IPS-15b (cell line): ENCODE data around the gene LCE4A.

Experiments
- H3K27me3 ChIP-seq: one replicate; pipeline ENCODE4 v1.6.1; 2013; ENCODE audit warnings: low read length; ENCODE audit not compliant: control insufficient read depth, insufficient read depth
- H3K36me3 ChIP-seq: one replicate; pipeline ENCODE4 v1.6.1; 2013; ENCODE audit warnings: low read length; ENCODE audit not compliant: control insufficient read depth, insufficient read depth
- H3K4me1 ChIP-seq: one replicate; pipeline ENCODE4 v1.6.1; 2013; ENCODE audit warnings: mild to moderate bottlenecking, low read length; ENCODE audit not compliant: control insufficient read depth, insufficient read depth
- H3K4me3 ChIP-seq: one replicate; pipeline ENCODE4 v1.5.1; 2013; ENCODE audit warnings: low read depth, low read length
- H3K9ac ChIP-seq: one replicate; pipeline ENCODE4 v1.6.1; 2013; ENCODE audit warnings: low read depth, mild to moderate bottlenecking, low read length
- H3K9me3 ChIP-seq: one replicate; pipeline ENCODE4 v1.6.1; 2013; ENCODE audit warnings: mild to moderate bottlenecking, low read length; ENCODE audit not compliant: control insufficient read depth, insufficient read depth

LCE4A gene

DNA sequence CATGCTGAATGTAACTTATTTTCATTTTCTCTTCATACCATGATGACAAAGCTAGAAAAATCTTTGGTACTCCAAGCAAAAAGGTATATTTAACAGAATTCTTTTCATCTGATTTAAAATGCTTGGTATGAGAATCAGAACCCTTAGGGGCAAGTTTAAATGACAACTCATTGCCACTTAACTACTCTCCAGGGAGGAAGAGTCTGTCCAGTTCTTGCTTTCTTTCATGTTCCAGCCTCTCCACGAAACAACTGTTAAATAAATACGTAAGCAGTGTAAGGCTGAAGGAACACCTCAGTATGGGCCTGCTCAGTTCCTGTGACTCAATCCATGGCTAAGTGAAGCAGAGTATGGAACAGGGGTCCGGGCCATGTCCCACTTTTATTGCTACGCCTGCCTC lies 8.2 kb upstream of the LCE4A start:
- Histone ChIP-seq H3K9ac (no peak overlapping the region), H3K36me3 (no peaks in the 10 kb centered on the region), H3K27me3 (no peaks in the 10 kb centered on the region), H3K4me1 (no peaks in the 10 kb centered on the region), H3K4me3 (no peak overlapping the region), H3K9me3 (peaks cover 15% of the 10 kb centered on the region)

DNA sequence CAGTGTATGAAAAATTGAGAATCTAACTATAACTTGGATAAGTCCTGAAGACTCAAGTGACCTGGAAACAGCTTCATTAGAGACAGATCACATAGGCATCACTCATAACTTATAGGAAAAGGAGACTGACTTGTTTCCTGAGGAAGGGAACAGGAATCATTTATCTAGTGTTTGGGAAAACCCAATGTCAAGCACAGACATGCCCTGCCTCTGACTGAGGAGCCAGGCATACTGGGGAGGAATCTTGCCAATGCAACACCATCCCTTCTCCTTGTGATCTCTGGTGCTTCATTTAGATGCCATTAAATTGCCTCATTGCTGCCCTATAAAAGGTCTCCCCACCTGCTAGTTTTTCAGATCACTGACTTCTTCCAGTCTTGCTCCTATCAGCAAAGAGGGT lies 10.3 kb downstream of the LCE4A start:
- no peaks in the 10 kb centered on the region for H3K36me3 ChIP-seq
- H3K4me1 ChIP-seq = no peaks in the 10 kb centered on the region
- no peak overlapping the region for H3K9ac ChIP-seq
- H3K4me3 ChIP-seq = no peak overlapping the region
- no peaks in the 10 kb centered on the region for H3K27me3 ChIP-seq
- H3K9me3 ChIP-seq = peaks cover 33% of the 10 kb centered on the region

DNA sequence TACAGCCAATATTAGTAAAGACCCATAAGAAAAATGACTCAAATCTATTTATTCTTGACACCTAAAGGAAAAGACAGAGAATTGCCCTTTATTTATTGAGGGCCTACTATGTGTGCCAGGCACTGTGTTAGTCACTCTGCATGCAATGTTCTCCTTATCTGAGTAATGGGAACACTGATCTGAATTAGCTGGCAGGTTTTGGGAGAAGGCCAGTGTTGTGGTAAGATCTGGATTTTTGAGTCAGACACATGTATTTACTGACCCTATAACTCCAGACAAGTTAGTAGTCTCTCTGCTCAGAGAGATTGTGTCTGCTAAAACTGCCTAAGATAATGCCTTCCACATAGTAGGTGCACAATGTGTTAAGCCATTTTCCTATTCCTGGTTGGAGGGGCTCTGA lies 17.3 kb downstream of the LCE4A start:
- peaks cover 13% of the 10 kb centered on the region for H3K9me3 ChIP-seq

DNA sequence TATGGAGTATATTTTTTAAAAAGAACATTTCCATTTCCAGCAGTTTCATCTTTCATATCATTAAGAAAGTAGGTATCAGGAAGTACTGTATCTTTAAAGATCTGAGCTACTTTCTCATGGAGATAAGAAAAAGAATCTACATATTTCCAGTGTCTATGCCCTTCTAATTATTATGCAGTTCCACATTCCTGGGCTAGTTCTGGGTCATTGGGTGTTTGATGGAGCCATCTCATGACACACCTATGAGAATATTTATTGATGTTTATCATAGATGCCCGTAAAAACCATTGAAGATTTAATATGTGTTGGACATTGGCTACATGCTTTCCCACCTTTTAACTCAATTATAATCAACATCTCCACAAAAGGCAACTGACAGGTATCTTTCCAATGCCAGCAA lies 21.0 kb downstream of the LCE4A start:
- peaks cover 7% of the 10 kb centered on the region for H3K9me3 ChIP-seq
- H3K9ac ChIP-seq = no peak overlapping the region
- H3K4me3 ChIP-seq = no peak overlapping the region
- no peaks in the 10 kb centered on the region for H3K27me3 ChIP-seq
- no peaks in the 10 kb centered on the region for H3K4me1 ChIP-seq
- no peaks in the 10 kb centered on the region for H3K36me3 ChIP-seq

More for the DNA sequence above, 17.3 kb downstream of the LCE4A start:
- Histone ChIP-seq H3K4me3 (no peak overlapping the region), H3K36me3 (no peaks in the 10 kb centered on the region), H3K4me1 (no peaks in the 10 kb centered on the region), H3K27me3 (no peaks in the 10 kb centered on the region), H3K9ac (no peak overlapping the region)

DNA sequence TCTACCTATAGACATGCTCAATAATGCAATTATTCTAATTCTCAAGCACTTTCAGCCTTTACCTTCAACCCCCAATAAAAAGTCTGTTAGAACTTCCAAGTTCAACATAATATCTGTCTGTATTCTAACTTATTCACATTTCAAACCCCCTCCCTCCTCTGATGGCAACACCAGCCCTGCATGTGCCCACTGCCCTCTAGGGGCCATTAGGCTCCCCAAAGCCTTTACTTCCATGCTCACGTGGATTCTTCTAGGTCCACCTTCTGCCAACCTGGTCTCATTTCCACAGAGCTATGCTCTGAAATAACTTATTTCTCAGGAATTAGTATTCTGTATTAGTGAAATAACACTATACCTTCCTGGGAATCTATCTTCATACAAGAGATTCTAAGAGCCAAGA lies 27.7 kb downstream of the LCE4A start:
- no peak overlapping the region for H3K9ac ChIP-seq
- H3K9me3 ChIP-seq = peaks cover 8% of the 10 kb centered on the region
- H3K36me3 ChIP-seq = no peaks in the 10 kb centered on the region
- no peaks in the 10 kb centered on the region for H3K27me3 ChIP-seq
- no peak overlapping the region for H3K4me3 ChIP-seq
- no peaks in the 10 kb centered on the region for H3K4me1 ChIP-seq

DNA sequence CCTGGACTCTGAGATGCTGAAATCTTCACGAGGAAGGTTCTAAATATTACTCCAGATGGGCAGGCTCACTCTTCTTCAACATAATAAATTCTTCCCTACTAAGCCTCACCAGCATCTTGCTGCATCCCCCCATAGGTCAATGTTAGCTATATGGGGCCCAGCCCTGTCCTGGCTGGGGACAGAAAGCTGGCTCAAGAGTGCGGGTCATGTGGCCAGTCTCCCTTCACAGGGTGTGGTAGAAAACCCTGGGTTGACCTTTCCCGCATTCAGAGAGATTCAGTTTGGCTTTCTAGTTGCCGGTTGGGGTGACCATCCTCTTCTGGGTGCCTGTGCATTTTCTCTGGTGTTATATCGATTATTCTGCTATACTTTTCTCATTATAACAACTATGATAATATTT lies 30.0 kb downstream of the LCE4A start:
- H3K27me3 ChIP-seq = no peaks in the 10 kb centered on the region
- H3K4me3 ChIP-seq = no peak overlapping the region
- peaks cover 13% of the 10 kb centered on the region for H3K9me3 ChIP-seq
- no peaks in the 10 kb centered on the region for H3K36me3 ChIP-seq
- H3K9ac ChIP-seq = no peak overlapping the region
- H3K4me1 ChIP-seq = no peaks in the 10 kb centered on the region

DNA sequence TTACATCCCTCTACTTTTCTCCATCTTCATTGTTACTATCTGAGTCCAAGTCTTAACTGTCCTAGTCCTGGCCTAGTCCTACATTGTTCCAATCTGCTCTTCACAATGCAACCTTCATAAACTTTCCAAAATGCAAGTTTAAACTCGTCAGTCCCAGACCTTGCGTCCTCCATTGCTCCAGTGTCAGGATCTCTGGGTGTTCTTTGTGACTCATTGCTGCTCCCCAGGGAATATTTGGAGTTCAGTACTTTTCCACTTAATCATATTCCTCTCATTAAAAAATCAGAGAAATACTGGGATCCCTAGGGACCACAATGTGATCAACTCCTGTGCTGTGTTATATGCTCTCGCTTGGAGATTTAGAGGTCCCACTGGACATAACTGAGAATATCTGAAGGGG lies 31.9 kb downstream of the LCE4A start:
- Histone ChIP-seq H3K36me3 (no peaks in the 10 kb centered on the region), H3K4me1 (no peaks in the 10 kb centered on the region), H3K4me3 (no peak overlapping the region), H3K9ac (no peak overlapping the region), H3K27me3 (no peaks in the 10 kb centered on the region), H3K9me3 (peaks cover 13% of the 10 kb centered on the region)

DNA sequence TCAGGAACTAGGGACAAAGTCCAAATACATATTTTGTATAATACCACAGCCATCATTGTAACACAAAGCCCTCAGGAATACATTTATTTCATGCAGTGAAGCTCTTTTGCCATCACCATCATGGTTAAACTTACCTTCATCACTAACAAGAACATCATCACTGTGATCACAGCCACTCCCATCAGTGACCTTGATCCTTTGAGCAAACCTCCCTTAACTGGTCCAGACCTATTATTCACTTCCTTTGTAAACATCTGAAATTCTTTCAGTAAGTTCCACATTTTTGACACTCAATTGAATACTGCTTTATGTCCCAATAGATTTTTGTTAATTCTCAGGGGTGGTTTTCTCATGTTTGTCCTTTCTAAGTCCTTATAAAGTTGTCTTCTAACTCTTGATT lies 33.7 kb downstream of the LCE4A start:
- Histone ChIP-seq H3K27me3 (no peaks in the 10 kb centered on the region), H3K36me3 (no peaks in the 10 kb centered on the region), H3K9ac (no peak overlapping the region), H3K9me3 (peaks cover 10% of the 10 kb centered on the region), H3K4me3 (no peak overlapping the region), H3K4me1 (no peaks in the 10 kb centered on the region)

DNA sequence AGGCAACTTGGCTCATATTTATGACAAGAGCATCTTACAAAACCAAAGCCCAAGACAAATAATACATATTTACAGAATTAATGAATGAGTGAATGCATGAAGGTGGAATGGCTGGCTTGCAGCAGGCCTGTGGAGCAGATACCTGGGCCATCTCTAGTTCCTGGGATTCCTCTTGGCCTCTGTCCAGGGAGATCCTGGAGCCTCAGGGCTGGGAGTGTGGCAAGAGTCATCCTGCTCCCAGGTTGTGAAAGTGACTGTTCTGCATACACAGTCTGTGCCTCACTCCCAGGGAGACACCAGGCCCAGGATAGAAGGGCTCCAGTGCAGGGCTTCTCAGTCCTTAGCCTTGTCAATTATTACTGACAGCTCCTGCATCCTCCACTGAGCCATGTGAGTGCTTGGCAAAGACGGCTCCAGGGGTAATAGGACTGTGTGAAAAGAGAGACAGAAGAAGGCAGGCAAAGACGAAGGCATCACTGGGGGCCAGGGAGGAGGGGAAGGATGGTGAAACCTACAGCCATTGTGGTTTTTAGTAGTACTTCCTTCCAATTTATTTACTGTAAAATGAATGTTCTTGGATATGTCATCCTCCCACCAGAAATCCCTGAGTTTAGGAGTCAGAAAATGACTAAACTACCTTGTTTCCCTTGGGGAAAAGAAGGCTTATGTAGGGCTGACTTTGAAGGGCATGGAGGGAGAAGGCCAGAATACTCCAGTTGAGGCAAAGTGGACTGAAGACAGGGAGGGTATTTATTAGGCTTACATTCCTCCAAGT lies 35.6 kb downstream of the LCE4A start:
- no peak overlapping the region for H3K9ac ChIP-seq
- no peaks in the 10 kb centered on the region for H3K4me1 ChIP-seq
- H3K36me3 ChIP-seq = no peaks in the 10 kb centered on the region
- no peak overlapping the region for H3K4me3 ChIP-seq
- no peaks in the 10 kb centered on the region for H3K27me3 ChIP-seq
- peaks cover 14% of the 10 kb centered on the region for H3K9me3 ChIP-seq

DNA sequence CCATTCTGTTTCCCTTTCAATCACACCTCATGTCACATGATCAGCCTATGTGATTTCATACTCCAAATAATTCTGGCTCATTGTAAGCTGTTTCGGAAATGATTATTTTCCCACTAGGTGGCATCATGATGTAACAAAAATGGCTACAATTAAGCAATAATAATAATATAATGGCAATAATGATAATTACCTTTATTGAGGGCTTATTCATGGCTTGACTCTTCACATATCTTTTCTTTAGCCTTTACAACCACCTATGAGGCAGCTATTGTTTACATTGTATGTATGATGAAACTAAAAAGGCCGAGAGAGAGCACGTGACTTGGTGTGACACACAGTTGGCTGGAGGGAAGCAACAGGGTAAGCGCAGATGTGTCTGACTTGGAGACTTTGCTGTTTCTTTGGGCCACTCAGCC lies 37.3 kb downstream of the LCE4A start:
- Histone ChIP-seq H3K4me1 (no peaks in the 10 kb centered on the region), H3K4me3 (no peak overlapping the region), H3K27me3 (no peaks in the 10 kb centered on the region), H3K9me3 (peaks cover 12% of the 10 kb centered on the region), H3K36me3 (no peaks in the 10 kb centered on the region), H3K9ac (no peak overlapping the region)

DNA sequence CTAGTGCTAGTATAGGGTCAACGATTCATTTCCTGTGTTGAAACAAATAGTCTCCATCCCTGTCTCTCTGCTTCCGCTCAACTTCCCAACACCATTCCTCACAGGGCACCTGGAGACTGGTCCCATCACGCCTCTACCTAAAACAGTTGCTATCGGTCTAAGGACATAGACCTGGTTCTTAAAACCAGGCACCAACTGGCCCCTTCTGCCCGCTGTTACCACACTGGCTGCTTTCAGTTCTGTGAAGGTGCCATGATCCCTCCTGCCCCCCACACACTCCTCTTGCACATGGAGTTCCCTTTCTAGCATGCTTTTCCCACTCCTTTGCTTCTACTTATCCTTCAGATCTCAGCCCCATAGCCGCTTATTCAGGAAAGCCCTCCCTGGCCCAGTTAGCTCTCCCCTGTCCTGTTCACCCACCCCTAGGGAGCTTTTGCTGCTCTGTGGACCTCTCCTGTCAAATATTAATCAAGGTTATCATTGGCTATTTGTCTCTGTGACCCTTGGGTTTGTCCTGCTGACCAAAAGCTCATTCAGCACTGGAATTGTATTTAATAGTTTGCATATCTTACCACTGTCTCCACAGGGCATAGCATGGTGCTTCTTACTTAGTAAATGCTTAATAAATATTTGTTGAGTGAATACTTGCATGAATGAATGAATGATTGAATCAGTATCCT lies 37.9 kb downstream of the LCE4A start:
- H3K36me3 ChIP-seq = no peaks in the 10 kb centered on the region
- H3K4me3 ChIP-seq = no peak overlapping the region
- no peaks in the 10 kb centered on the region for H3K4me1 ChIP-seq
- H3K27me3 ChIP-seq = no peaks in the 10 kb centered on the region
- no peak overlapping the region for H3K9ac ChIP-seq
- peaks cover 12% of the 10 kb centered on the region for H3K9me3 ChIP-seq

DNA sequence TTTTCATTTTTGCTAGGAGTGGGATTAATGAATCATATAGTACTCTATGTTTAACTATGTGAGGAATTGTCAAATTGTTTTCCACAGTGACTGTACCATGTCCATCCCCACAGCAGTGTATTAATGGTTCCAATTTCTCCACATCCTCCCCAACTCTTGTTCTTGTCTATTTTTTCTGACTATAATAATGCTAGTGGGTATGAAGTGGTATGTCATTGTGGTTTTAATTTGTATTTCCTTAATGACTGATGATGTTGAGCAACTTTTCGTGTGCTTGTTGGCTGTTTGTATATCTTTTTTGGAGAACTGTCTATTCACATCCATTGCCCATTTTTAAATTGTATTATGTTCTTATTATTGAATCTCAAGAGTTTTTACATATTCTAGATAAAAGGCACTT lies 39.9 kb downstream of the LCE4A start:
- Histone ChIP-seq H3K9me3 (peaks cover 7% of the 10 kb centered on the region), H3K9ac (no peak overlapping the region), H3K36me3 (no peaks in the 10 kb centered on the region), H3K27me3 (no peaks in the 10 kb centered on the region), H3K4me3 (no peak overlapping the region), H3K4me1 (no peaks in the 10 kb centered on the region)
